Stimulated activated CD8-positive, alpha-beta memory T cell treated with anti-CD3 and anti-CD28 coated beads, Interleukin-4, amount 100 ng/mL, for 1 hour (primary cell): ENCODE results near the gene SATB2.

Source experiments
- DNase-seq, 2 donors: peaks; one replicate each; pipeline ENCODE4 v3.0.0-alpha.2; 2020; ENCODE audit warnings: low read depth in 2 of 2, low spot score in 1 of 2

SATB2 gene

GRCh38 chr2:199452991-199453379 lies 4.8 kb downstream of the SATB2 start:
- no peak for DNase-seq

DNA sequence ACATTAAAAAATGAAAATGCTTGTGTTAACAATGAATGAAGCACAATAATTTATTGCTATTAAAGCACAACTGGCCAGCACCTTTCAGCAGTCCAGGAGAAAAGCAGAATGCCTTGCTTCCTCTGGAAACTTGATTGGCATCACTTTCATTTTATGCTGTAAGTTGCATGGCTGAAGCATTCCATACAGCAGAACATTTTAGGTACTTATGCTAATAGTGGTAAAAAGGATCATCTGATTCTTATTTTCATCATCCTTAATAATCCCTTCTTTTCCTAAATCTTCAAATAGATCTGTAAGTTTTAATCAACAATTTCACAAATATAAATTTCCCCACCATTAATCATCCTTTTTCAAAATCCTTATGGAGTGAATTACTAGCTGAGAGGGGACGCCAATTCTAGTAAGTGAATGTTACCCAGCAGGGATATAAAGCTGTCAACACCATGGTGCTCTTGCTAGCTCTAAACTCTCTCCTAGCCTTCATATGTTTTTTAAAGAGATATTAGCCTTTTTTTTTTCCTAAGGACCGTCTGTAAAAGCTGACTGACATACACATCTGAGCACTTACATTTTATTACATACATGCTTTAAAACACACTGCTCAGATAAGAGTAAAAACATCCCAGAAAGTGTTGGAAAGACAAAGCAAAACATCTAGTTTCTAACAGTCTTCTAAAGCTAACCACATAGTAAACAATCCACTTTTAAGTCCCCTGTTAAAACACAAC lies 5.3 kb downstream of the SATB2 start:
- no peak for DNase-seq

GRCh38 chr2:199449956-199450355 lies 7.8 kb downstream of the SATB2 start:
- DNase-seq: no peak

- DNase-seq: no peak
These were observed 8.3 kb downstream of the SATB2 start for GRCh38 chr2:199449455-199449854.

DNA sequence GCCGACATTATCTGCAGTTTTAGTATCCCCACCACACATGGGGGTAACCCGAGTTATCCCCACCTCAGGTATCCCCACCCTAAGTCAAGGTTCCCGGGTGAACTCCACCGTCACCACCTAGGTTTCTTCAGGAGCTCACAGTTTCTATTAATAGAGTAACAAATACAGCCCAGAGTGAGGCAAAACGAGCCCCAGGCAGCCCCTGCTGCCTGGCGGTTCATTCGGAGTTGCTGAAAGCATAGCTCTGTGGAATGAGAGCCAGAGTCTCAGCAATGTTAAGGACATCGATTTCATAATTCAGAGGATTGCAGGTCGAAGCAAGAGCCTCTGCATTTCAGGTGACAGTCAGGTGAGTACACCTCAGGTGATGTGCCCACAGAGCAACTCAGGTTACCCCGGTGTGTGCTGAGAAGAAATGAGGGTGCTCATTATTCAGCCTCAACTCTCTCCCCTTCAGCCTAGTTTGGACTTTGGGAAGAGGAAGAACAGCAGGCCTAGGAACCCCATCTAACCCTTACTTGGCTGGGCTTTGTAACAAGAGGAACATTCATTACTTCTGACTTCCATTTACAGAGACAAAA lies 10.7 kb downstream of the SATB2 start:
- no peak for DNase-seq

- DNase-seq: no peak
These were observed 13.0 kb downstream of the SATB2 start for GRCh38 chr2:199444749-199445148.

GRCh38 chr2:199443589-199444130 lies 14.1 kb downstream of the SATB2 start:
- DNase-seq: no peak

DNA sequence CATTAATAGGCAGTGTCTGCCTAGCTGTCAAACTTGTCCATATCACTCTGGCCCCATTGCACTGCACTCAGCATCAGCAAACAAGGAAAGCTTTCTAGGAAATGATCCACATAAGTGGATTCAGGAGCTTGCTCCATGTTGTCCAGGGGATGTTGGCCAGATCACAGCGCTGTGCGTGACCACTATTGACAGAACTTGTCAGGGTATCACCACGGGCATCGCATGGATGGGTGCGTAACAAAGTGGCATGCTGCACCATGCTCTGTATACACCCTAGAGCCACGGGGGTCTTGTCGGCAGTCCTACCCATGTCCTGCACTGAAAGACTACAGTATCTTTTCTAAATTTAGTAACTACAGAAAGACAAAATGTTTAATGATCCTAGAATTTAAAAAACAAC lies 15.6 kb downstream of the SATB2 start:
- no peak for DNase-seq

DNA sequence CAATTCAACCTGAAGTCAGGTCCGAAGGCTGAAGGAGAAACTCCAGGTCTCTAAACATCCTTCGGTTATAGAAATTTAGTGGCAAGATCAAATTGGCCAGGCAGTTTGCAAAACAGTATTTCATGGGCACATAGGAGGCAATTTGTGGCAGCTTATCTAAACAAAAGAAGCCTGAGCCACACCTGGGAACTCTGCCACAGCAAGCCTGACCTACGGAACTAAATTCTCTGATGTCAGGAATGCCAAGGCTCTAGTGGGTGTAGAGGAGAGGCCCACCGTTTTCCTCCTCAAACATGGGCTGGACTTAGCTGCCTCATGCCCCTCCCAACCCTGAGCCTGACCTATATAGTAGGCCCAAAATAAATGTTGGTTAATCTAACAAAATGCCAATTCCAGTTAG lies 16.0 kb downstream of the SATB2 start:
- DNase-seq: no peak

GRCh38 chr2:199440118-199440517 lies 17.6 kb downstream of the SATB2 start:
- DNase-seq: no peak

- DNase-seq: no peak
These were observed 18.2 kb downstream of the SATB2 start for GRCh38 chr2:199439542-199439941.

GRCh38 chr2:199439066-199439465 lies 18.7 kb downstream of the SATB2 start:
- no peak for DNase-seq

GRCh38 chr2:199434555-199434954 lies 23.2 kb downstream of the SATB2 start:
- no peak for DNase-seq

- DNase-seq: no peak
These were observed 24.4 kb downstream of the SATB2 start for GRCh38 chr2:199433204-199433832.

GRCh38 chr2:199431746-199432213 lies 26.0 kb downstream of the SATB2 start:
- DNase-seq: no peak

DNA sequence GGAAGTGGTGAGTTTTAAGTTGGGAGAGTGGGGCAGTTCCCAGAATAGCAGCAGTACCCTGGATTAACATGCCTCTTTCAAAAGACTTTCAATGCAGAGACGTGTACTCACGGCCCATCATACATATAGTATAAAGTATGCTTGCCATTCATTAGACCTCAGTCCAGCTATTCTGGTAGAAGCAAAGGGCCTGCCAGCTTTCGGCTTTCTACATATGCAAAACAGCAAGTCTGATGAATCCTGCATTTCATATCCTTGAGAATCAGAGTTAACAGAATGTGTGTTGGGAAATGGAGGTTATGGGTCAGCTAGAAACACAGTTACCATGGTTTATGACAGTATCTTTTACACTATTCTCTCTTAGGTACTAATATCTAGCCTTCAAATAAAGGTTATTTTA lies 27.5 kb downstream of the SATB2 start:
- no peak for DNase-seq

- DNase-seq: no peak
These were observed 29.4 kb downstream of the SATB2 start for GRCh38 chr2:199428291-199428690.

DNA sequence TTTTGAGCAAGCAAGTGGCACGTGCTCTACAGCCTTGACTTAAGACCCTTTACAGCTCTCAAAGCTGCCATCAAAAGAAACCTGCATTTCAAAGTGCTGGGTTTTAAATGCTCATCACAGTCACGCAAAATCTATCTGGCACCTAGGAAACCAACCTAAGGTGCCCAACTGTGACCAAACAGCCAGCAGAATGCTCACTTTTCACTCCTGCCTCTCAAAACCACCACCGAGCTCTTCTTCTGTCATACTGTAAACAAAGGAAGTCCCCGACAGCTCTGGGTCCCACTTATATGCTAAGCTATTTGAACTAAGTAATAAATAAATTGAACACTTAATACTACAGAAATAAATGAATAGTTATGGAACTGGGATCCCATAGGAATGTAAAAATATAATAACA lies 33.6 kb downstream of the SATB2 start:
- no peak for DNase-seq

DNA sequence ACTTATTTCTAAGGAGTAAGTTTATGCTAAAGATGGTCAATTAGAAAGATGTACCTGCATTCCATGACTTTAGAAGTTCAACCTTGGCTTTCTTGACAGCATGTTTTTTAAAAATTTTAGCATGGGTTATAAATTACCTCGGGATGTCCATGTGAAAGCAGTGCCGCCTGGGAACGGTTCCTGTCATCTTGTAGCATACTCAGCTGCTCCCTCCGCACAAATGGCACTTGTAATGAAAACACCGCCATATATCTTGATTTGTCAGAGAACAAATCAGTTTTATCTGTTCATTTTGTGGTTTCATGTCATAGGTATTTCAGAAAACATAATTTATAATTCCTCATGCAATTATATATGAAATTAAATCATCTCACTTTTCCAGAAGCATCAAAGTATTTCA lies 38.3 kb downstream of the SATB2 start:
- no peak for DNase-seq

- DNase-seq: no peak
These were observed 43.3 kb downstream of the SATB2 start for GRCh38 chr2:199414465-199414864.

GRCh38 chr2:199414001-199414400 lies 43.7 kb downstream of the SATB2 start:
- DNase-seq: no peak
